HG03135 (cell line): ENCODE data around the gene MRPL20.
"Not testable (repeated sequence)": the region's sequence is repeated elsewhere in the genome, so short reads cannot be mapped to it uniquely, and the experiment has no call there.

ENCODE experiments used
- ATAC-seq: cut with Tn5 transposase; IDR thresholded peaks from one replicate; pipeline ENCODE4 v1.9.1; 2021; ENCODE audit warnings: mild to moderate bottlenecking, moderate library complexity; ENCODE audit not compliant: unreplicated experiment

Gene MRPL20

DNA sequence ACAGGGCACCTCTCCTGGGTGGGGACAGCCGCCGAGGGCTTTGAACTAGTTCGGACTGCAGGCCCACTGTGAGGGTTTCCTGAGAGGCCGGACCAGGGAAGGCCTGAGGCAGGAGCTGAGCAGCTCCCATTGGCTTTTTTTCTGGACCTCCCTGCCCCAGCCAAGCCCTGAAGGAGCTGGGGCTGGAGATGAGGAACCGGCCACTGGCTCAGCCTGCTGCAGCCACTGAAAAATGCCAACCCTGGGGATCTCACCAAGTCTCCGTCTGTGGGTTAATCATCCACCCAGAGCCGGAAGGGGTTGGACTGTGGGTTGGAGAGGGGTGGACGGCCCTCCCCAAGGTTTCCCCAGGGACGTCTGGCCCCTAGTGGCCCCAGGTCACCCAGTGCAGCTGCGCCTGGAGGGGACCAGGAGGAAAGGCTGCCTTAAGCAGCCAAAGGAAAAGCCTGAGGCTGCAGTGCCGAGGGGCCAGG lies 30.8 kb upstream of the MRPL20 start:
- no peak for ATAC-seq

DNA sequence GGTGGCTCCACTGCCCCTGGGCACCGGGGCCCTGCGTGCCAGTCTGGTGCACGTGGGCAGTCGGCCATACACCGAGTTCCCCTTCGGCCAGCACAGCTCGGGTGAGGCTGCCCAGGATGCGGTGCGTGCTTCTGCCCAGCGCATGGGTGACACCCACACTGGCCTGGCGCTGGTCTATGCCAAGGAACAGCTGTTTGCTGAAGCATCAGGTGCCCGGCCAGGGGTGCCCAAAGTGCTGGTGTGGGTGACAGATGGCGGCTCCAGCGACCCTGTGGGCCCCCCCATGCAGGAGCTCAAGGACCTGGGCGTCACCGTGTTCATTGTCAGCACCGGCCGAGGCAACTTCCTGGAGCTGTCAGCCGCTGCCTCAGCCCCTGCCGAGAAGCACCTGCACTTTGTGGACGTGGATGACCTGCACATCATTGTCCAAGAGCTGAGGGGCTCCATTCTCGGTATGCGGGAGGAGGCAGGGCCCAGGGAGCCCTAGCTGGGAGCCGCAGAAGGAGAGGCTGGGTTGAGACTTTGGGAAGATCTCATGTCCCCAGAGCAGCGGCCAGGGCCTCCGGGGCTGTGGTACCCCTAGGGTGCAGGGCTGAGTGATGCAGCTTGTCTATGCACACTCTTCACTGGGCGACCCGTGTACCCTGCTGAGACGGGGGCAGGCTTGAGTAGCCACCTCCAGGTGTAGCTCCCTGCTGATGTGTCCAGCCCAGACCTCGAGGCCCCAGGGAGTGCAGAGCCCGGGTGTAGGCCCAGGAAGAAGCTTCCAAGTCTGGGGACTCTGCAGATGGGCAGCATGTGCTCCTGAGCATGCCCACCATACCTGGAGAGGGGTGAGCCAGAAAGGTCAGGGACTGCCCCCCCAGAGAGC lies 30.2 kb upstream of the MRPL20 start:
- ATAC-seq = no peak

DNA sequence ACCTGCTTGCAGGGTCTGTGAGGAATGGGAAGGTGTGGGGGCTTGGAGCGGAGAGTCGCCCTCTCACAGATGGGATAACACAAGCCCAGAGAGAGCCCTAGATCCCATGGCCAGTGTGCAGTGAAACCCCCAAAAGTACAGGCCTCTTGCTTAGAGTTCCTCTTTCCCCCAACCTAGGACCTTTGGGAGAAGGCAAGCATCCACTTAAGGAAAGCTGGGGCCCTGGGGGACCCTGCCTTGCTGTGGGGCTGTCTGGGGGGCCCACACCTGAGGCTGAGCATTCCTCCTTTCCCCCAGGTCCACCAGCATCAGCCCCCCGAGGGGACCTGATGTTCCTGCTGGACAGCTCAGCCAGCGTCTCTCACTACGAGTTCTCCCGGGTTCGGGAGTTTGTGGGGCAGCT lies 29.5 kb upstream of the MRPL20 start:
- no peak for ATAC-seq

DNA sequence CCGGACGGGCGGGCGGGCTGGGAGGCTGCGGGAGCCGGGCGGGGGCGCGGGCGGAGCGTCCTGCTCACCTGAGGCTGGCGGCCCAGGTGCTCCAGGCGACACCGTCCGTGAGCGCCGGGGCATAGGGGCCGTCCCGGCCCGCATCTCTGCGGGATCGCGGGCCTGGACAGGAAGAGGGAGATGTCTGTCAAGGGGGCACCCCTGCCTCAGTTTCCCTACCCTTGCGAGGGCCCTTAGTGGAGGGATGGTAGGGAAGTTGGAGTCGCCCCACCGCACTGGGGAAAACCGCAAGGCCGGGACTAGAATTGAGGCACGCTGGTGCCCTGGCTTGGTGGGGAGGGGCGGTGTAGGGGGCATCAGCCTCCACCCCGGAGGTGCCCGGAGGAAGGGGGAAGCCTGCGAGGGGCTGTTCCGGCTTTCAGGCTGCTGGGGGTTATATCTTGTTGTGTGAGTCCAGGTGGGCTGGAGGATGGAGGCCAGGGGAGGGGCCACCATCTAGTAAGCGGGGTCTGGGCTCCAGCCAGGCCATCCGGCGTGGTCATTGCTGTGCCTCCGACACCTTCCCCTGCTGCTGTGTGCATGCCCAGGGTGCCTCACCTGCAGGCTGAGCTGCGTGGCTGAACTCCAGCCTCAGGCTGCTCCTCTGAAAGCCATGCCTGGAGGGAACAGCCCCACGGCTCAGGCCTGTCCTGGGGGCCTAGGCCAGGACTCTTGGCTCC lies 29.0 kb upstream of the MRPL20 start:
- no peak for ATAC-seq

DNA sequence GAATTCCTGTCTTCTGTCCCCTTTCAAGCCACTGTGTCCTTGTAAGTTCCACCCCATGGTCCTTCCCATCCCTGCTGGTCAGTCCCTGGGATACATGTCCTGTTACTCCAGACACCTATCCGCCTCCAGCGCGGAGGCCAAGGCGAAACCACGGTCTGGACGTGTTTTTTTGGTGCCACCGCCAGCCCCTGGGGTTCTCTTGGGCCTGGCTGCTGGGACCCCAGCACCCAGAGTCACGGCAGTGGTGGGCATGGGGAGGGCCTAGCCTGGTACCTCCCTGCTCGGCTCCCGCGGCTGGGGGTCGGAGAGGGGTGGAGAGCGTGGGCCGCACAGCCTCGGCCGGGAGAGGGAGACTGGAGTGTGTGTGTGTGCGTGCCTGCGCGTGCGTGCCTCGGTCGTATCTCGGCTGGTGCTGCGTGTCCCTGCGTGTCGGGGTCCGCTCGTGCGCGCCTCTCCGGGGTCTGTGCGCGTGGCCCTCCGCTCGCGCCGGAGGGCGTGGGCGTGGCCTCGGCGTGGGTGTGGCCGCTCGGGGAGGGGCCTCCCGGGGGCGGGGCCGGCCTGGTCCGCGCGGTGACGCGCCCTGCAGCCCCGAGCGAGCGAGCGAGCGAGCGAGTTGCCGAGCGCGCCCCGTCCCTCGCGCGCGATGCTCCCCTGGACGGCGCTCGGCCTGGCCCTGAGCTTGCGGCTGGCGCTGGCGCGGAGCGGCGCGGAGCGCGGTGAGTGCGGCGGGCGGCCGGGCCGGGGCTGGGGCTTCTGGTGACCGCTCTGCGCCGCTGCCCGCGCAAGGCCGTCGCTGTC lies 28.2 kb upstream of the MRPL20 start, which contains the start of gene VWA1:
Gene VWA1 (plus strand): TSS at position 585 of the 798 bp plus-strand sequence. CDS start 59 bp downstream, at position 644.
- no peak for ATAC-seq

DNA sequence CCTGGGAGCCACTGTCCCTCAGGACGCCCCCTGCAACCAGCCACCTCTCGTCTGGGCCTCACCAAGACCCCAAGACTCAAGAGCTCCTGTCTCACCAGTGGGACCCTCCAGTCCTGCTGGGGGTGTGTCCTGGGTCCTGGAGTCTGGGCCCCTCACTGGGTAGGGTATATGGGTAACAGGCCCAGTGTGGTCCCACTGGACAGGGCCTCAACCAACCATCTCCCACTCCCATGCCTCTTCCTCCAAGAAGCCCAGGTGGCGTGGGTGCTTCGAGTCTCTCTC lies 27.7 kb upstream of the MRPL20 start:
- no peak for ATAC-seq

DNA sequence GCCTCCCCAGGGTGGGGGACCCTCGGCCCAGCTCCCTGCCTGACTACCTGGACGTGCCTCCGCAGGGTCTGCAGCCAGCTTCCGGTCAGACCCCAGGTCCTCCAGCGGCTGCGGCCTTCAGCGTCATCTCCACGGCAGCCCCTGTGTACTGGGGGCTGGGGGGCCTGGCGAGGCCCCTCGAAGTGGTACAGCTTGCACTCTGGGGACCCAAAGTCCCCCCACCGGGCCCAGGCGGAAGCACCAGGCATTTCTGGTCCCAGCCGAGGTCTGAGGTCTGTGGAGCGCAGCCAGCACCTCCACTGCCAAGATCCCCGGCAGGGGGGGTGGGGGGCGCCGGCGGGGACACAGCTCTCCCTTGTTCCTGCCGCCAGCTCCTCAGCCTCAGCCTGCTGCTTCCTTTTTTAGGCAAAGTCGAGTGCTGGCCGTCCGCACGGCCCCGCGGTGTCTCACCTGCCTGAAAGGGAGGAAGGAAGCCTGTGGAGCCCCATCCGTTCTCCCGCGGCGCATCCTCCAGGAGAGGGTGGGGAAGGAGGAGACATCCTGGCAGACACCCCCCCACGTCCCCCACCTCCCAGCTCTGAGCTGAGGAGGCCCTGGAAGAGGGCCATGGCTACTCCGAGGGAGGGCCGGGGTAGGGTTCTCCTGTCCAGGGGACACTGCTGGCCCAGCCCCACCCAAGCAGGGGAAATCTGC lies 27.2 kb upstream of the MRPL20 start:
- ATAC-seq = no peak

DNA sequence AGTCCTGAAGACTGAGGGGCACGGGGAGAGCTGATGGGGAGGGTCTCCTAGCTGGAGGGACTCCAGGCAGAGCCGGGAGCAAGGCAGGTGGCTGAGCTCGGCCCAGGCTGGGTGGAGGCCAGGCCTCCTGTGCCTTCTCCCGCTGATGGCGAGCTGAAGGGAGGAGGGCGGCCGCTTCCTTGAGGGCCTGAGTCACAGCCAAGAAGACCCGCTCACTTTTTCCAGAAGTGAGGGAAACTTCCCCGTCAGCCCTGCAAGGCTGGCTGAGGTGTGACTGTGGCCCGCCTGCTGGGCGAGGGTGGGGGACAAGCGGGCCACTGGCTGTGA lies 26.7 kb upstream of the MRPL20 start:
- ATAC-seq = no peak

DNA sequence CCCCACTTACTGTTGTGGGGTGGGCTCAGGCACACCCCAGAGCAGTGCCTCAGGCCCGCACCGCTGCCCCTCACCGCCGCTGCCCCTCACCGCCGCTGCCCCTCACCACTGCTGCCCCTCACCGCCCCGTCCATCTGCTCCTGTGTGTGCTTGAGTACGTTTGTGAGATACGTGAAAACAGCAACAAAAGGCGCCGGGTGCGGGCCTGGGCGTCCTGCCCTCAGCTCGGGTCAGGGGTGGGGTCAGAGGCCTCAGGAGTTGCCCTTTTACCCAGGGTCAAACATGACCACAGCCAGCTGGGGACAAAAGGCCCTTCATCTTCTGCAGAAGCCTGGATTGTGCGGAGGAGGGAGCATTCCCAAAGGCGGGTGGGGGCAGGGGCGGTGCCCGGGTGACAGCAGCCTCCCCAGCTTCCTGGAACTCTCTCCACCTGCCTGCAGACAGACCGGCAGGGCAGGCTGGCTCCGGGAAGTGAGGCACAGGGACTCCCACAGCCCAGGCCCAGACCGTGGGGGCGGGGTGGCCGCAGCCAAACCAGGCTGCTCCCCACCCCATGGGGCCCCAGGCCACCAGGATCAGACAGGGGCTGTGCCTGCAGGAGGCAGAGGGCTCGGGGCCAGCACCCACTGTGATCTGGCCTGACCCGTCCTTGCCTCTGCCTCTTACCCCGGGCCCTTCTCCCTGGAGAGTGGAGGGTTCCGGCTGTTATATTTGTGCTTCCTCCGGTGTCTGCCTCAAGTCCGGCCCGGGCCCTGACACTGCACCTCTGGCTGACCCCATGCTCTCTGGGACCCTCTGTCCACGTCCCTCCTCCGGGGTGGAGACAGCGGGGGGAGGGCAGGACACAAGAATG lies 26.1 kb upstream of the MRPL20 start:
- no peak for ATAC-seq

DNA sequence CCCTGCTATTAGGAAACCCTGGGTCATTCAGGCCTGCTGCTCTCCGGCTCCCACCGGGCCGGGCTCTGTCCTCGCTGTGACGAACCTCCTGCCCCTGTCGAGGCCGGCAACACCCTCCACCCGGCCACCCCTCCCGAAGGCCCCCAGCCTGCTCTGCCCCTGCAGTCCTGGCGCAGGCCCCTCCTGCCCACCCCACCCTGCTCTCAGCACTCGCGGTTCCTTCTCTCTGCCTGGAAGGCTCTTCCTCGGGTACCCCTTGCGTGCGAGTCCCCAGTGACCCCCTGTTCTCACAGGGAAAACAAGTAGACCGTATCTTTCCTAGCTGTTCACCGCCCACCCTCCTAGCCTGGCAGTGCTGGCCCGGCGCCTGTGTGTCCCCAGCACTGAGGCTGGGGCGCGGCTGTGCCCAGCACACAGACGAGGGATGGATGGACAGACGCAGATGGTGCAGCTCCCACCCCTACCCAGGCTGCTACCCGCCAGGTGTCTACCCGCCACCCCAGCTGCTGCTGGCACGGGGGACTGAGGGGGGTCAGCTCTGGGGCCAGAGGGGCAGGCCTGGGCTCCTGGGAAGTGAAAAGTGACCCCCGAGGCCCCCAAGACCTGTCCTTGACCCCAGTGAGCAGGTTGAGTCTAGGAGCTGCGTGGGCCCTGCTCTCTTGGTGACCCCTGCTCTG lies 25.3 kb upstream of the MRPL20 start:
- no peak for ATAC-seq

DNA sequence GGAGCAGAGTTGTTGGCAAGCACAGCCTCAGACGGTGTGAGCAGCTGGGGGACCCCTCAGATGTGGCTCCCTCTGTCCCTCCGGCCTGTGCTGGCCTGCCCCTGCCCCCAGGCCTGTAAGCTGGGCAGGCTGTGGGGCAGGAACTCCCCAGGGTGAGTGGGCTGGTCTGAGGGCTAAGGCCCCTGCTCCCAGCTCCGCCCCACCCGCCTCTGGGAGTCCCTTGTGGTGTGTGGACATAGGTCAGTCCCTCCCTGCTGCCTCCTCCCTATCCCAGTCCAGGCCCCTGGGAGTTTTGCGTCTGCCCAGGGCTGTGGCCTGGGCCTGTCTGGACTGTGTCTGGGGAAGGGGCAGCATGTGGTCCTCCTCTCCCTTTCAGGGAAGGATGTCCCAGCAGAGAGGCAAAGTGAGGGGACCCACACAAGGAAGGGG lies 24.8 kb upstream of the MRPL20 start:
- ATAC-seq = no peak

DNA sequence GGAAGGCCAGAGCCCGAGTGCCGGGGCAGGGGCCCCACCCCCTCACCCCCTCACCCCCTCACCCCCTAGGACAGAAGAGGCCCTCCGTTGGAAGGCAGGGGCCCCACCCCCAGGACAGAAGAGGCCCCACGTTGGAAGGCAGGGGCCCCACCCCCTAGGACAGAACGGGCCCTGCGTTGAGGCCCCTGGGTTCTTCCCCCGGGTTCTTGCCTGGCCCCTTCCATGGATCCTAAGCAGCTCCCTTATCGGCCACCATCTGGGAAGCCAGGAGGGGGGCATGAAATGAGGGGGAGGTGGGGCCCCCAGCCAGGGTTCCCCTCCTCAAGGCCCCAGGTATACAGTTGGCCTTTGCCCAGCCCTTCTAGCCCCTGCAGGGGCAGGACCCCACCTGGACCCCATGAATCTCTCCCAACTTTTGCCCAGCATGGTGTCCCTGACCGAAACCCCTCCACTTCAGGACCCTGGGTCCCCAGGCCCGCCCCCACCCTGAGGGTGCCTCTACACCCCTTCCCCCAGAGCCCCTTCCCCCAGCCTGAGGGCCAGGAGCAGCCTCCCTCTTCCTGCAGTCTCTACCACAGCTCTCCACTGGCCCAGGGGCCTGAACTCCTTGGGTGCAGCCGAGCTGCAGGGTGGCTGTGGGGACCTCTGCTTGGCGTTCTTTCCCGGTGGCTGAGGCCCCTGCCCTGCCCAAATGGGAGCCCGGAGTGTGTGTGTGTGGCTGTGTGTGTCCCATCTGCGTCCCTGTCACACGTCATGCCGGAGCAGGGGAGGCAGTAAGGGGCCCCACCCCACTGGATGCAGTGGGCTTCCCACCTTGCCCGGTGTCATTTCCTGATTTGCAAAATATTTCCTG lies 24.1 kb upstream of the MRPL20 start:
- no peak for ATAC-seq

DNA sequence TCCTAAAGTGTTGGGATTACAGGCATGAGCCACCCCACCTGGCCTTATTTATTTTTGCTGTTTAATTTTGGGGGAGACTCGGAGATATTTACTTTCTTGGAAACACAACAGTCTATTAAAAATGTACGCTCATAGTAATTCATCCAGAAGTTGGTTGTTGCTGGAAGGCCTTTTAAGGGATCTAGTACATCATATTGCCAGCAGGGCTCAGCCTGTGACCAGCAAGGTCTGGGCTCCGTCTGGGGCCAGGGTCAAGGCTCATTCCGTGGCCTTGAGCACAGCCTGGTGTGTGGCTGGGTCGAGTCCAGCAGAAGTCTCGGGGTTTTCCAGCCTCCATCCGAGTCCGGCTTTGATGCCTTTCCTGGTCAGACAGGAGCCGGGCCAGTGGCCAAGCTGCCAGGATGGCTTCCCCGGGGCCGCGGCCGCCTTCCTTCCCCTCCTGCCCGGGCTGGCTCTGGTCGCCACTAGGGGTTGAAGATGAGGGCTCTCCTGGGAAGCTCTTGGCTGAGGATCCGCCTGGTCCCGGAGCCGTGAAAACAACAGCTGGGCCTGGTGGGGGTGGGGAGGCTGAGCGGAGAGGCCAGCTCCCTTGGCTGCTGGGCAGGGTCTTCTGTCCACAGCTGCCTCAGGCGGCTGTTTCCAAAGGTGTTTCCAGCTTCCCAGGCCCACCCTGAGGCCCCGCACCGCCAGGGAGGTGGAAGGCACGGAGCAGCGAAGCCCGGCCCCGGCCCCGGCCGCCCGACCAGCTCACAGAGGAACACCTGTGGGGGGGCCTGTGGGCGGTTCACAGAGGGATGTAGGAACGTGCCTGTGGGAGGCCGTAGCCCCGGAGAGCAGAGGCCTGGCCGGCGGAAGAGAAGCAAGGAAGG lies 23.3 kb upstream of the MRPL20 start:
- ATAC-seq = no peak

DNA sequence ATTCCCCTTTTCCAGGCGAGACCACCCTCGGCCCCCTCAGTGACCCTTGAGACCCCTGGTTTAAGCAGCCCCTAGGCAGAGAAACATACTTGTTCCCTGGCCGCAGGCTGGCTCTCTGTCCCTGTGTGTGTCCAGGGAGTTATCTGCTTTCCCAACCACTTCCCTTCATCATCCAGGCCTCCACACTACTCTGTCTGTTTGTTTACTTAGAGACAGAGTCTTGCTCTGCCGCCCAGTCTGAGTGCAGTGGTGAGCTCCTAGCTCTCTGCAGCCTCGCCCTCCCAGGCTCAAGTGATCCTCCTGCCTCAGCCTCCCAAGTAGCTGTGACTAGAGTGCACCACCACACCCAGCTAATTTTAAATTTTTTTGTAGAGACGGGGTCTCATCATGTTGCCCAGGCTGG lies 22.6 kb upstream of the MRPL20 start:
- ATAC-seq = no peak

DNA sequence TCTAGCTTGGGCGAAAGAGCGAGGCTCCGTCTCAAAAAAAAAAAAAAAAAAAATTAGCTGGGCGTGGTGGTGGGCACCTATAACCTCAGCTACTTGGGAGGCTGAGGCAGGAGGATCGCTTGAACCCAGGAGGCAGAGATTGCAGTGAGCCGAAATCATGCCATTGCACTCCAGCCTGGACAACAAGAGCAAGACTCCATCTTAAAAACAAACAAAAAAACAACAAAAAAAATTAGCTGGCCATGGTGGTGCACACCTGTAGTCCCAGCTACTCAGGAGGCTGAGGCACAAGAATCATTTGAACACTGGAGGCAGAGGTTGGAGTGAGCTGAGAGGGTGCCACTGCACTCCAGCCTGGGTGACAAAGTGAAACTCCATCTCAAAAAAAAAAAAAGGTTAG lies 21.9 kb upstream of the MRPL20 start:
- not testable (repeated sequence) for ATAC-seq

DNA sequence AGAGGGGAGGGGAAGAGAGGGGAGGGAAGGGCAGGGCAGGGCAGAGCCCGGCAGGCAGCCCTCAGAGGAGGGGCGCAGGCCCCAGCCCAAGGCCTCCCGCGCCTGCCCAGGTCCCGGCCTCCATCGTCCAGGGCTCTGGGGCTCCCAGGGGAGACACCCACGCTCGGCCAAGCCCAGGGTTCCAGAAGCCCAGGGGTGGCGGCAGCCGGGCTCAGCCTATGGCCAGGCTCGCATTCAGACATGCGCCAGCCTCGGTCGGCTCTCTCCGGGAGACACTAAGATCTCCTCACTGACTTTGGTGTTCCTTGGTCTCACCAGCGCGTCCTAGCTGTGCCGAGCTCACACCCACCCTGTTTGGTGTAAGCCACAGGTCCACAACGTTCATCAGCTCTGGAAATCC lies 21.1 kb upstream of the MRPL20 start:
- ATAC-seq = no peak

DNA sequence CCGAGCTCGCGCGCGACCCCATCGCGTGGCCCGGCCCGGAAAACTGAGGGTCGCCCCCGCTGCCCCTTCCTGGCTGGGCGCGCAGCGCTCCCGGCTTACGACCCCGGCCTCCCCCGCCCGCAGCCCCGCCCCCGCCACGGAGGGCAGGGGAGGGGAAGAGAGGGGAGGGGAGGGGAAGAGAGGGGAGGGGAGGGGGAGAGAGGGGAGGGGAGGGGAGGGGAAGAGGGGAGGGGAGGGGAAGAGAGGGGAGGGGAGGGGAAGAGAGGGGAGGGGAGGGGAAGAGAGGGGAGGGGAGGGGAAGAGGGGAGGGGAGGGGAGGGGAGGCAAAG lies 20.7 kb upstream of the MRPL20 start:
- ATAC-seq = no peak
